NCI-H2227 (cell line): Measurements from ENCODE around the gene F7.

ENCODE experiments used
- DNase-seq: peaks from one replicate; lab custom pipeline; 2025; ENCODE audit not compliant: unreplicated experiment; lab: John Stamatoyannopoulos, UW

F7 gene

DNA sequence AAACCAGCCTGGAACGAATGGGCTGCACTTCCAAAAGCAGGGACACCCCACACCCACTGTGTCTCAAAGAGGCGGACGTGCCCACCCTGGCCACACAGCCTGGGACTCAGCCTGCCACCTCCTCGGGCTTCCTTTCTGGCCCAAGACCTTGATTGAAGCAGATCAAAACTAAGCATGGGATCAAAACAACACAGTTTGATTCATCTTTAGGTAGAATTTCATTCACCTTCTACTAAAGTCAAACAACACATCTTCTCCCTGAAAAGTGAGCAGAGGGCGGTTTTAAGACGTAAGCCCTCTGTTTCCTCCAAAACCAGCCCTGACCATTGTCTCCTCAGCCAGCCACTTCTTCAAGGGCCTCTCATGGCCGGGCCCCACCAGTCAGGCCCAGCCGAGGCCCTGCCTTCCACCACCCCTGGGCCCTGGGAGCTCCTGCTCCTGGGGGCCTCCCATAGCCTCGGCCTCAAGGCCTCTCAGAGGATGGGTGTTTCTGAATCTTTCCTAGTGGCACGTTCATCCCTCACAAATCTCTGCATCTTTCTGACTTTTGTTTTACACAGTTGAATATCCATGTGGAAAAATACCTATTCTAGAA lies 10.7 kb downstream of the F7 start:
- no peak for DNase-seq

DNA sequence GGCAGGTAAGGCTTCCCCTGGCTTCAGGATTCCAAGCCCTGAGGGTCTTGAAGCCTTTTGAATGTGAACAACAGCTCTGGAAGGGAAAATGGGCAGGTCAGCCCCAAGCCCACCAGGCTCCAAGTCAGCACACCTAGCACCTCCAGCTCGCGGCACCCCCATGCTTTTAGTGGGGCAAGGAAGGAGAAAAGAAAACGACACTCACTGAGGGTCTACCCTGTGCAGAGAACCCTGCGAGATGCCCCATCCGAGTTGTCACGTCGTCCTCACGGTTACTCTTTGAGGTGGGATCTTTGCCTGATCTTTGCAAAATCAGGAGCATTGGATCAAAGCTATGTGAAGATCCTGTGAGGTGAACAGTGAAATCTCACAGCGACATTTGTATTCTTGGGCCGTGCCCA lies 11.3 kb downstream of the F7 start:
- DNase-seq = no peak

DNA sequence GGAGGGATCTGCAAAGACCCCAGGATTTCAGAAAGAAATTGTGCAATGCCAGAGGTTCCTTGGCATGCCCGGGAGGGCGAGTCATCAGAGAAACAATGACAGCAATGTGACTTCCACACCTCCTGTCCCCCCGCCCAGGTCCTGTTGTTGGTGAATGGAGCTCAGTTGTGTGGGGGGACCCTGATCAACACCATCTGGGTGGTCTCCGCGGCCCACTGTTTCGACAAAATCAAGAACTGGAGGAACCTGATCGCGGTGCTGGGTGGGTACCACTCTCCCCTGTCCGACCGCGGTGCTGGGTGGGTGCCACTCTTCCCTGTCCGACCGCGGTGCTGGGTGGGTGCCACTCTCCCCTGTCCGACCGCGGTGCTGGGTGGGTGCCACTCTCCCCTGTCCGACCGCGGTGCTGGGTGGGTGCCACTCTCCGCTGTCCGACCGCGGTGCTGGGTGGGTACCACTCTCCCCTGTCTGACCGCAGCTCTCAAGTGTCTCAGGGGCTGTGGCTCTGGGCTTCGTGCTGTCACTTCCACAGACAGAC lies 11.8 kb downstream of the F7 start:
- no peak for DNase-seq

DNA sequence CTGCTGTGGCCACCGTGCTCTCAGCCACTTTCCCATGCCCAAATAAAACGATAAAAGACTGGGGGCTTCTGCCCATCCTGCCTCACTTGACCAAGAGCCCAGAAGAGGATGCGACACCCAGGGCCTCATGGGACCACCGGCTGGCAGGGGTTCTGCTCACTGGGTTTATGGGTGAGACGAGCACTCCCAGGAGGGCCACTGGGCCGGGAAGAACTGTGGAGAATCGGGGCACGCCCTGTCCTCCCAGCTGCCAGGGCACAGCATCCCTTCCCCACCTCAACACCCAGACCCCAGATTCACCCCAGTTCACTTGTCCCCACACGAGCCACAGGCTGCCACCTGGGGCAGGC lies 12.3 kb downstream of the F7 start:
- no peak for DNase-seq

- DNase-seq = no peak
Measured at GRCh38 chr13:113118261-113119021, 12.8 kb downstream of the F7 start.

DNA sequence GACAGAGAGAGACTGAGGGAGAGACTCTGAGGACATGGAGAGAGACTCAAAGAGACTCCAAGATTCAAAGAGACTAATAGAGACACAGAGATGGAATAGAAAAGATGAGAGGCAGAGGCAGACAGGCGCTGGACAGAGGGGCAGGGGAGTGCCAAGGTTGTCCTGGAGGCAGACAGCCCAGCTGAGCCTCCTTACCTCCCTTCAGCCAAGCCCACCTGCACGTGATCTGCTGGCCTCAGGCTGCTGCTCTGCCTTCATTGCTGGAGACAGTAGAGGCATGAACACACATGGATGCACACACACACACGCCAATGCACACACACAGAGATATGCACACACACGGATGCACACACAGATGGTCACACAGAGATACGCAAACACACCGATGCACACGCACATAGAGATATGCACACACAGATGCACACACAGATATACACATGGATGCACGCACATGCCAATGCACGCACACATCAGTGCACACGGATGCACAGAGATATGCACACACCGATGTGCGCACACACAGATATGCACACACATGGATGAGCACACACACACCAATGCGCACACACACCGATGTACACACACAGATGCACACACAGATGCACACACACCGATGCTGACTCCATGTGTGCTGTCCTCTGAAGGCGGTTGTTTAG lies 13.7 kb downstream of the F7 start:
- no peak for DNase-seq

GRCh38 chr13:113119822-113120189 lies 14.2 kb downstream of the F7 start:
- DNase-seq = no peak

GRCh38 chr13:113120300-113121182 lies 14.9 kb downstream of the F7 start:
- DNase-seq = no peak

GRCh38 chr13:113121183-113121927 lies 15.8 kb downstream of the F7 start:
- DNase-seq = no peak

GRCh38 chr13:113121928-113122471 lies 16.4 kb downstream of the F7 start:
- DNase-seq = no peak

- DNase-seq = peak; percentile 34
Measured at GRCh38 chr13:113122550-113123225, 17.1 kb downstream of the F7 start, which contains the start of gene F10. F10 (plus strand) TSS chr13:113122799; CDS start chr13:113122856, 57 bp downstream.

DNA sequence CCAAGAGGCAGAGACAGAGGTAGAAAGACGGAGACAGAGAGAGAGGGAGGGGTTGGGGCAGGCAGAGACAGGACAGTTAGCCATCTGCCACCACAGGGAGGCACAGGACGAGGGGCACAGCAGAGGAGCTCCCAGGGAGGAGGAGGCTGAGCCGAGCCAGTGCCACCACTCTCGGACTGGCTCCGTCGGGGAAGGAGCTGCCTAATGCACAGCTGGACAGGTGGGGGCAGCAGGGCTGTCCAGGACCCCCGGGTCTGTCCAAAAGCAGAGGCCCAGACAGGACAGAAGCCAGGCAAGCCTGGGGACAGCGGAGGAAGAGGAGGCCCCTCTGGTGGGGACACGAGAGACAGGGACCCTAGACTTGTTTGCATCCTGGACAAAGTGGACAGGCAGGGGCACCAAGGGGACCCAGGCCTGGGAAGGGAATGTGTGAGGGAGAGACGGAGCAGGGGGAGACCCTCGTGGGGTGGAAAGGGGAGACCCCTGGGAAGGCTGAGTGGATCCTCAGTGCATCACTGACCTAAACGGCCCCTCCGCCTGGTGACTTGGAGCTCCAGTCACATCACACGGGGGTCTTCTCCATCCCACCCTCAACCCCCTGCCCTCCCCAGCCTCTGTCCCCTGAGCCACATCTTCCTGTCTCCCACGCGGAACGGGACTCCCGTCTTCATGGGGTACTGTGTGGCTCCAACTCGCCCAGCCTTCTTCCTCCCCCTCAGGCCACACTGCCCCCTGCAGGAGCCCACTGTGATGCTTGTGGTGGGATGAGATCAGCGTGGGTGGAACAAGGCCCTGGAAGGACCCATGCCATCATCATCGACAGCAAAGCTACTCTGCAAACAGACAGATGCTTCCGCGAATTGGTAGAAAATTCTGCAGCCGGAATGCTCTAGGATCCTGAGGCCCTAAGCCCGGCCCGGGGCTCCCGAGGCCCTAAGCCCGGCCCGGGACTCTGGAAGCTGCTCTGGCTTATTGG lies 17.9 kb downstream of the F7 start:
- no peak for DNase-seq

GRCh38 chr13:113124211-113124970 lies 18.8 kb downstream of the F7 start:
- no peak for DNase-seq

- no peak for DNase-seq
Measured at GRCh38 chr13:113125506-113126264, 20.1 kb downstream of the F7 start.

DNA sequence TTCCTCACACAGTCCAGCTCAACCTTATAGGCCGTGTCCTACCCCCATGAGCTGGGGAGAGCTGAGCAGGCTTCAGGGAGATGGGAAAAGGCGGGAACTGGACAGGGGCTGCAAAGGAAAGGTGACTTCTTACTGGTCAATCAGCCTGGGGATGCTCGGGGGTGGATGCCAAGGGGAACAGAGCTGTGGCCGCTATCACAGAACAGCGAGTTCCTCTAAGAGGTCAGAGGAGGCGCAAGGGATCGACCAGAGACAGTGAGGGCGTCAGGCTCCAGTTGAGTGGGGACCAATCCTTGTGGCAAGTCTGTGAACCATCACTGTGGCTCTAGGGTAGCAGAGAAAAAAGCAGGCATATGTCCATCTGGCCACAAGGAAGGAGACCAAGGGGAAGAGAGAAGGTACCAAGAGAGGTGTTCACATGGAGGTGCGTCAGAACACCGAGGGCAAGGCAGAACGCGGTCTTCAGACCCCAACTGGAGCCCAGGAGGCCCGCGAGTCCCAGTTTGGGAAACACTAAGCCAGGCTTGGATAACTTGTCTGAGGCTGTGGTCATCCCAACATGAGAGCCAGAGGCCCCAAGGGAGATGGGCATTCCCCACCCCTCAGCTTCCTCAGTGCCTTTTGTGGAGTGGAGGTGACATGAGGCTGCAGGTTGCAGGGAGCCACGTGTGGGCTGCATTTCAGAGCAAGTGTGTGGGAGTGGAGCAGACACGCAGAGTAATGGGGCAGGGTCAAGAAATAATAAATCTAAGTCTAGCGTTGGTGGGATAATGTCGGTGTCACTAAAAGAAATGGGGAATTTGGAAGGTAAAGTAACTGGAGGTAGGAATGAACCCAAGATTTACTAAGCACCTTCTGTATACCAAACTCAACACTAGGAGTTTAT lies 20.9 kb downstream of the F7 start:
- no peak for DNase-seq

DNA sequence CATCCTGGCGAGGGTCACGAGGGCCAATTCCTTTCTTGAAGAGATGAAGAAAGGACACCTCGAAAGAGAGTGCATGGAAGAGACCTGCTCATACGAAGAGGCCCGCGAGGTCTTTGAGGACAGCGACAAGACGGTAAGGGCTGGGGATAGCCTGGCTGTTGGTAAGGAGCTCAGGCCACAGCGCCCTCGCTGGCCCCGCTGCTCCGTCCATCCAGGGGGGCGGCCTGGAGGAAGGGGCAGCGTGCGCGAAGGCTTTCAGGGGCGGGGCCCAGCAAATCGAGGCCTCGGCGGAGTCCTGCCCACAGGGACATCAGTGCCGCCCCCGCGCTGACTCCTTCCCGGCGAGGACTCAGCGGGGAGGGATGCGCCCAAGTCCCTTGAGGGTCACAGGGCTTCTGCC lies 23.9 kb downstream of the F7 start:
- DNase-seq = no peak
